Keratinocyte (primary cell): ENCODE data around the gene TMEM87A. TPM values are rescaled to one million over a fixed set of nuclear protein-coding genes. Genes with fewer than 3 reads are reported as not detected.

ENCODE experiments used
- DNase-seq: peaks from one replicate; pipeline ENCODE4 v3.0.0-alpha.2; 2011; ENCODE audit warnings: low read depth, missing footprints, low spot score
- FAIRE-seq: peaks from 2 replicates; lab custom pipeline; 2011; peaks lifted over from hg19 to GRCh38; lab: Jason Lieb, UNC
- H2AFZ ChIP-seq: 2 replicates; pipeline ENCODE4 v1.6.0; 2012; ENCODE audit warnings: low read length, control low read depth, inconsistent platforms; ENCODE audit not compliant: control insufficient read depth
- H3K27ac ChIP-seq: 2 replicates; pipeline ENCODE4 v1.5.1; 2011; ENCODE audit warnings: low read length; ENCODE audit not compliant: control insufficient read depth, insufficient read depth
- H3K27me3 ChIP-seq: 3 replicates; pipeline ENCODE4 v1.6.0; 2011; ENCODE audit warnings: low read length; ENCODE audit not compliant: control insufficient read depth, insufficient read depth; ENCODE audit errors: extremely low read depth
- H3K36me3 ChIP-seq, 2 experiments: 2 replicates in 1 of 2; 3 replicates in 1 of 2; pipeline ENCODE4 v1.5.1; 2011; ENCODE audit warnings: low read length in 2 of 2, mild to moderate bottlenecking in 1 of 2; ENCODE audit not compliant: control insufficient read depth in 2 of 2, insufficient read depth in 2 of 2; ENCODE audit errors: extremely low read depth in 1 of 2
- H3K4me1 ChIP-seq: 3 replicates; pipeline ENCODE4 v1.5.1; 2011; ENCODE audit warnings: low read length; ENCODE audit not compliant: control insufficient read depth, insufficient read depth; ENCODE audit errors: extremely low read depth
- H3K4me2 ChIP-seq: 3 replicates; pipeline ENCODE4 v1.6.0; 2011; ENCODE audit warnings: low read depth, low read length; ENCODE audit not compliant: control insufficient read depth, insufficient read depth; ENCODE audit errors: extremely low read depth
- H3K4me3 ChIP-seq, 3 experiments: fragments of 200-600 bp in 1 of 3; sonication (generic) in 1 of 3; 2 replicates in 2 of 3; 3 replicates in 1 of 3; pipeline ENCODE4 v1.5.1; 2011 to 2016; ENCODE audit warnings: low read length in 3 of 3, mild to moderate bottlenecking in 3 of 3, control low read depth in 2 of 3, inconsistent platforms in 1 of 3, low read depth in 1 of 3, mixed read lengths in 1 of 3, mixed run types in 1 of 3, moderate library complexity in 1 of 3; ENCODE audit not compliant: control insufficient read depth in 2 of 3, insufficient read depth in 2 of 3; ENCODE audit errors: extremely low read depth in 1 of 3
- H3K79me2 ChIP-seq: 2 replicates; pipeline ENCODE4 v1.6.0; 2012; ENCODE audit warnings: low read length; ENCODE audit not compliant: control insufficient read depth, insufficient read depth
- H3K9ac ChIP-seq: 3 replicates; pipeline ENCODE4 v1.6.0; 2011; ENCODE audit warnings: low read length; ENCODE audit not compliant: control insufficient read depth, insufficient read depth; ENCODE audit errors: extremely low read depth
- H3K9me1 ChIP-seq: 3 replicates; pipeline ENCODE4 v1.6.0; 2011; ENCODE audit warnings: low read length; ENCODE audit not compliant: control insufficient read depth, insufficient read depth; ENCODE audit errors: extremely low read depth
- H3K9me3 ChIP-seq: 2 replicates; pipeline ENCODE4 v1.5.1; 2012; ENCODE audit warnings: low read depth, low read length; ENCODE audit not compliant: control insufficient read depth
- H4K20me1 ChIP-seq: 3 replicates; pipeline ENCODE4 v1.6.0; 2011; ENCODE audit warnings: low read length; ENCODE audit not compliant: control insufficient read depth, insufficient read depth; ENCODE audit errors: extremely low read depth
- EZH2 ChIP-seq: IDR thresholded peaks from one replicate; pipeline ENCODE4 v1.6.1; 2012; ENCODE audit warnings: inconsistent platforms, mild to moderate bottlenecking, low read length, moderate library complexity
- dilution Hi-C: fragments of 300-500 bp; cut with MboI; formaldehyde crosslinking; loops from one replicate; pipeline ENCODE4 v1.7.0; 2020; ENCODE audit warnings: low sequenced_read_pairs; ENCODE audit not compliant: extremely low pct_ligation_motif_present
- polyA plus RNA-seq, 5 experiments: library from polyadenylated mRNA; depleted of rRNA in 3 of 5; stranded (reverse) in 3 of 5; stranded (forward) in 1 of 5; unstranded in 1 of 5; fragments of >200 nt; gene quantifications; 1 replicate in 1 of 5; 2 replicates in 3 of 5; 3 replicates in 1 of 5; pipeline versions ENCODE4 v1.2.1 to v1.2.3, GENCODE V29; 2011 to 2012; ENCODE audit warnings: missing spikeins in 2 of 5, low read depth in 1 of 5, low replicate concordance in 1 of 5
- TF ChIP-seq, protein P1 (sequence below), 3 experiments: IDR thresholded peaks in 1 of 3; conservative IDR thresholded peaks in 1 of 3; optimal IDR thresholded peaks in 1 of 3; 2 replicates in 2 of 3; 3 replicates in 1 of 3; pipeline versions ENCODE3 to v1.5.1; 2011; ENCODE audit warnings: low read length in 3 of 3, mild to moderate bottlenecking in 3 of 3, moderate library complexity in 2 of 3, control low read depth in 1 of 3, inconsistent platforms in 1 of 3; ENCODE audit not compliant: insufficient read depth in 2 of 3; ENCODE audit errors: extremely low read depth in 1 of 3

TMEM87A gene
- polyA plus RNA-seq, 1 donor (not counting 4 experiments of a cell fraction or from before 2014, with no cell fraction given) = 43.7 TPM

DNA sequence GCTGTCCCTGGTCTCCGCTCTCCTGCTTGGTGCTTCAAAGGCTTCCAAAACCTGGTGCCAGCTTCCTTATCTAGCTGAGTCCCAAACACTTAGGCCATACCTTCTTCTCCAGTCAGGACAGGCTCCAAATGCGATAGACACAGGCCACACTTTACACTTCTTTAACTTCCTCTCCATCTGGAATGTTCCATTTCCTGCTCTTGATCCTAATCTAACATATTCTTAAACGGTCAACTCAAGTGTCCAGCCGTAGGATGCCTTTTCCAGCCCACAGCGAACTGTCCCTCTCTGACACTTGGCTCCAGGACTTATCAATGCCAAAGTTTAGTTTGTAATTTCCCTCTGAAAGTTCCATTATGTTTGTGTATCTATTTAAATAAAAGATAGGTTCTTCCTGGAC is 97.6 kb downstream of the TMEM87A start:
- Histone ChIP-seq H3K27me3 (no peaks in the 10 kb centered on the region), H2AFZ (no peak overlapping the region), H3K36me3 (peaks cover 0 to 23% of the 10 kb centered on the region in 2 experiments), H3K79me2 (no peaks in the 10 kb centered on the region), H3K4me2 (no peak overlapping the region), H3K4me3 (no peak overlapping the region), H3K4me1 (no peaks in the 10 kb centered on the region), H4K20me1 (no peaks in the 10 kb centered on the region), H3K9ac (no peak overlapping the region), H3K9me3 (no peaks in the 10 kb centered on the region), H3K27ac (no peak overlapping the region), H3K9me1 (no peaks in the 10 kb centered on the region)
- no peak for FAIRE-seq
- TF ChIP-seq, protein P1, sequence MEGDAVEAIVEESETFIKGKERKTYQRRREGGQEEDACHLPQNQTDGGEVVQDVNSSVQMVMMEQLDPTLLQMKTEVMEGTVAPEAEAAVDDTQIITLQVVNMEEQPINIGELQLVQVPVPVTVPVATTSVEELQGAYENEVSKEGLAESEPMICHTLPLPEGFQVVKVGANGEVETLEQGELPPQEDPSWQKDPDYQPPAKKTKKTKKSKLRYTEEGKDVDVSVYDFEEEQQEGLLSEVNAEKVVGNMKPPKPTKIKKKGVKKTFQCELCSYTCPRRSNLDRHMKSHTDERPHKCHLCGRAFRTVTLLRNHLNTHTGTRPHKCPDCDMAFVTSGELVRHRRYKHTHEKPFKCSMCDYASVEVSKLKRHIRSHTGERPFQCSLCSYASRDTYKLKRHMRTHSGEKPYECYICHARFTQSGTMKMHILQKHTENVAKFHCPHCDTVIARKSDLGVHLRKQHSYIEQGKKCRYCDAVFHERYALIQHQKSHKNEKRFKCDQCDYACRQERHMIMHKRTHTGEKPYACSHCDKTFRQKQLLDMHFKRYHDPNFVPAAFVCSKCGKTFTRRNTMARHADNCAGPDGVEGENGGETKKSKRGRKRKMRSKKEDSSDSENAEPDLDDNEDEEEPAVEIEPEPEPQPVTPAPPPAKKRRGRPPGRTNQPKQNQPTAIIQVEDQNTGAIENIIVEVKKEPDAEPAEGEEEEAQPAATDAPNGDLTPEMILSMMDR (optimal IDR thresholded peaks at IDR 0.05 in 1 of 3, IDR thresholded peaks at IDR 0.05 in 1 of 3, conservative IDR thresholded peaks at IDR 0.05 in 1 of 3; ENCODE audit: extremely low read depth in 1 of 3, insufficient read depth in 2 of 3, low read length in 3 of 3) = no peak
- TF ChIP-seq EZH2 = no peak
- no peak for DNase-seq
- dilution Hi-C loops = no loop called here

DNA sequence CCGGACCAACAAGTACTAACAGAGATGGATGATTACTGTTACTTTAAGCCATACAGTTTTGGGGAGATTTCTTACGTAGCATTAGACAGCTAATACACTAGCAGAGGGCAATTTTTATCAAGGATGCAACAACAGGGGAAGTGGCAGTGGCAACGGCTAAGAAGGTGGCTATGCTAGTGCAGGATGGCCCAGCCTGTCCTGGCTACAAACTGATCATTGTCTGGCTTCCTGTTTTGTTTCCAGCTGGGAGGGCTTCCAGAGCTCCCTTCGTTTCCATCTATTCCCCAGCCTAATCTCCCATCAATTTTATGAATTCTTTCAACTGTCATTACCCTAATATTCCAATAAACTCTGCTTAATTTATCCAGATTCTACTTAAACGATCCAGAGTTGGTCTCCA is 100.8 kb downstream of the TMEM87A start:
- no peak overlapping the region for H3K4me3 ChIP-seq
- FAIRE-seq (no peak), DNase-seq (no peak)
- no peak overlapping the region for H3K27ac ChIP-seq
- H3K4me2 ChIP-seq = no peak overlapping the region
- no peak for TF ChIP-seq EZH2
- TF ChIP-seq, protein P1 (optimal IDR thresholded peaks at IDR 0.05 in 1 of 3, IDR thresholded peaks at IDR 0.05 in 1 of 3, conservative IDR thresholded peaks at IDR 0.05 in 1 of 3; ENCODE audit: extremely low read depth in 1 of 3, insufficient read depth in 2 of 3, low read length in 3 of 3) = no peak
- H3K79me2 ChIP-seq = no peaks in the 10 kb centered on the region
- H3K9me1 ChIP-seq = no peaks in the 10 kb centered on the region
- H3K9me3 ChIP-seq = no peaks in the 10 kb centered on the region
- H2AFZ ChIP-seq = no peak overlapping the region
- no peaks in the 10 kb centered on the region for H3K4me1 ChIP-seq
- H3K27me3 ChIP-seq = no peaks in the 10 kb centered on the region
- H3K36me3 ChIP-seq = peaks cover 7 to 18% of the 10 kb centered on the region in 2 experiments
- H3K9ac ChIP-seq = no peak overlapping the region
- H4K20me1 ChIP-seq = no peaks in the 10 kb centered on the region
- dilution Hi-C loops = no loop called here
